NCI-H748 treated with DMSO at 0.1 percent for 48 hours (cell line): Measurements from ENCODE around the gene HDAC4.

Experiments used
- DNase-seq: peaks from one replicate; lab custom pipeline; 2025; lab: John Stamatoyannopoulos, UW

Gene HDAC4

GRCh38 chr2:239397931-239398471 lies 2.8 kb downstream of the HDAC4 start:
- DNase-seq: no peak

- no peak for DNase-seq
Observed at GRCh38 chr2:239396881-239397681, 3.7 kb downstream of the HDAC4 start.

- no peak for DNase-seq
Observed at GRCh38 chr2:239395524-239395923, 5.3 kb downstream of the HDAC4 start.

- no peak for DNase-seq
Observed at GRCh38 chr2:239394978-239395377, 5.8 kb downstream of the HDAC4 start.

GRCh38 chr2:239394346-239394945 lies 6.4 kb downstream of the HDAC4 start:
- DNase-seq: no peak

- no peak for DNase-seq
Observed at GRCh38 chr2:239393941-239394340, 6.9 kb downstream of the HDAC4 start.

GRCh38 chr2:239393388-239393940 lies 7.4 kb downstream of the HDAC4 start:
- no peak for DNase-seq

- no peak for DNase-seq
Observed at GRCh38 chr2:239392688-239393387, 8.0 kb downstream of the HDAC4 start.

GRCh38 chr2:239392072-239392357 lies 8.8 kb downstream of the HDAC4 start:
- no peak for DNase-seq

- DNase-seq: no peak
Observed at GRCh38 chr2:239391286-239392071, 9.3 kb downstream of the HDAC4 start.

- no peak for DNase-seq
Observed at GRCh38 chr2:239390546-239391285, 10.1 kb downstream of the HDAC4 start.

- DNase-seq: no peak
Observed at GRCh38 chr2:239389414-239390329, 11.1 kb downstream of the HDAC4 start.

- no peak for DNase-seq
Observed at GRCh38 chr2:239388236-239389151, 12.3 kb downstream of the HDAC4 start.

- no peak for DNase-seq
Observed at GRCh38 chr2:239387811-239388210, 13.0 kb downstream of the HDAC4 start.

- no peak for DNase-seq
Observed at GRCh38 chr2:239386872-239387445, 13.9 kb downstream of the HDAC4 start.

- no peak for DNase-seq
Observed at GRCh38 chr2:239386001-239386670, 14.7 kb downstream of the HDAC4 start.

- no peak for DNase-seq
Observed at GRCh38 chr2:239385096-239386000, 15.5 kb downstream of the HDAC4 start.
